ENCODE measurements around the gene HS3ST1. TPM values are rescaled to one million over a fixed set of nuclear protein-coding genes. Genes with fewer than 3 reads are reported as not detected.

The HS3ST1 gene
- total RNA-seq, 1 donor from 2014 or later = not detected

GRCh38 chr4:11471046-11471441, 42.4 kb upstream of the HS3ST1 start:
- Mint-ChIP-seq H3K9me3 (ENCODE audit: low read depth) (peaks cover 2% of the 10 kb centered on the region), H3K4me1 (ENCODE audit: low read depth) (no peaks in the 10 kb centered on the region), H3K27me3 (ENCODE audit: low read depth) (no peaks in the 10 kb centered on the region), H3K36me3 (ENCODE audit: low read depth) (no peaks in the 10 kb centered on the region), H3K4me3 (ENCODE audit: unreplicated experiment) (no peak overlapping the region), H3K27ac (ENCODE audit: unreplicated experiment) (no peak overlapping the region)
- no peak for TF ChIP-seq CTCF (IDR thresholded peaks at IDR 0.05)
- no peak for DNase-seq (ENCODE audit: low spot score)

GRCh38 chr4:11470438-11471045, 41.8 kb upstream of the HS3ST1 start:
- no peaks in the 10 kb centered on the region for H3K27me3 Mint-ChIP-seq (ENCODE audit: low read depth)
- no peaks in the 10 kb centered on the region for H3K36me3 Mint-ChIP-seq (ENCODE audit: low read depth)
- no peak overlapping the region for H3K4me3 Mint-ChIP-seq (ENCODE audit: unreplicated experiment)
- H3K4me1 Mint-ChIP-seq (ENCODE audit: low read depth) = no peaks in the 10 kb centered on the region
- H3K9me3 Mint-ChIP-seq (ENCODE audit: low read depth) = peaks cover 2% of the 10 kb centered on the region
- H3K27ac Mint-ChIP-seq (ENCODE audit: unreplicated experiment) = no peak overlapping the region
- TF ChIP-seq CTCF (IDR thresholded peaks at IDR 0.05) = no peak
- DNase-seq (ENCODE audit: low spot score) = no peak

GRCh38 chr4:11469650-11470437, 41.1 kb upstream of the HS3ST1 start:
- no peaks in the 10 kb centered on the region for H3K4me1 Mint-ChIP-seq (ENCODE audit: low read depth)
- no peak for TF ChIP-seq CTCF (IDR thresholded peaks at IDR 0.05)
- peaks cover 2% of the 10 kb centered on the region for H3K9me3 Mint-ChIP-seq (ENCODE audit: low read depth)
- no peak overlapping the region for H3K4me3 Mint-ChIP-seq (ENCODE audit: unreplicated experiment)
- H3K27me3 Mint-ChIP-seq (ENCODE audit: low read depth) = no peaks in the 10 kb centered on the region
- H3K27ac Mint-ChIP-seq (ENCODE audit: unreplicated experiment) = no peak overlapping the region
- DNase-seq (ENCODE audit: low spot score) = no peak
- H3K36me3 Mint-ChIP-seq (ENCODE audit: low read depth) = no peaks in the 10 kb centered on the region

- peaks cover 2% of the 10 kb centered on the region for H3K27me3 Mint-ChIP-seq (ENCODE audit: low read depth)
- H3K9me3 Mint-ChIP-seq (ENCODE audit: low read depth) = peaks cover 2% of the 10 kb centered on the region
- no peaks in the 10 kb centered on the region for H3K36me3 Mint-ChIP-seq (ENCODE audit: low read depth)
- TF ChIP-seq CTCF (IDR thresholded peaks at IDR 0.05) = no peak
- H3K27ac Mint-ChIP-seq (ENCODE audit: unreplicated experiment) = no peak overlapping the region
- H3K4me3 Mint-ChIP-seq (ENCODE audit: unreplicated experiment) = no peak overlapping the region
- DNase-seq (ENCODE audit: low spot score) = no peak
- no peaks in the 10 kb centered on the region for H3K4me1 Mint-ChIP-seq (ENCODE audit: low read depth)
These were observed 40.2 kb upstream of the HS3ST1 start for GRCh38 chr4:11468901-11469300.

GRCh38 chr4:11467931-11468330, 39.2 kb upstream of the HS3ST1 start:
- TF ChIP-seq CTCF (IDR thresholded peaks at IDR 0.05) = no peak
- Mint-ChIP-seq H3K27me3 (ENCODE audit: low read depth) (peaks cover 2% of the 10 kb centered on the region), H3K36me3 (ENCODE audit: low read depth) (no peaks in the 10 kb centered on the region), H3K4me3 (ENCODE audit: unreplicated experiment) (no peak overlapping the region), H3K9me3 (ENCODE audit: low read depth) (peaks cover 2% of the 10 kb centered on the region), H3K4me1 (ENCODE audit: low read depth) (no peaks in the 10 kb centered on the region), H3K27ac (ENCODE audit: unreplicated experiment) (no peak overlapping the region)
- no peak for DNase-seq (ENCODE audit: low spot score)
